ENCODE data around the gene CELF2.

Gene CELF2

DNA sequence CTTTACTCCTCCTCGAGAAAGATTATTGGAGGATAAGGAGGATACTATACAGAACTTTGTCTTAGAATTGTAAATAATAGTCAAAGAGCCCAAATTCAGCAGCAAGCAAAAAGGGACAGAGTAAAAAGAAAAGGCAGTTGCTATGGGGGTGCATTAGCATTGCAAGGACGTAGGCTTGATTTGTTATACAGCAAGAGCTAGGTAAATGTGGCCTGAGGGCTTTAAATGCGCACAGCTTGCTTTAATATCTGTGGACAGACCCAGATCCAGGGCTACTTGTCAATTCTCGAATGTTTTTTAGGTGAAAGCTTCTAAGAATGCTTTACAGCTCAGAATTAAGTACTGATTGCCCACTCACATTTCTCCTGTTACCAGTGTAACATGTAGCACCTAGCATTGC, 58.5 kb downstream of the CELF2 start:
- H3K9me3 ChIP-seq, result no peaks in the 10 kb centered on the region
- H3K27me3 ChIP-seq, result no peaks in the 10 kb centered on the region
- TF ChIP-seq, protein P1, sequence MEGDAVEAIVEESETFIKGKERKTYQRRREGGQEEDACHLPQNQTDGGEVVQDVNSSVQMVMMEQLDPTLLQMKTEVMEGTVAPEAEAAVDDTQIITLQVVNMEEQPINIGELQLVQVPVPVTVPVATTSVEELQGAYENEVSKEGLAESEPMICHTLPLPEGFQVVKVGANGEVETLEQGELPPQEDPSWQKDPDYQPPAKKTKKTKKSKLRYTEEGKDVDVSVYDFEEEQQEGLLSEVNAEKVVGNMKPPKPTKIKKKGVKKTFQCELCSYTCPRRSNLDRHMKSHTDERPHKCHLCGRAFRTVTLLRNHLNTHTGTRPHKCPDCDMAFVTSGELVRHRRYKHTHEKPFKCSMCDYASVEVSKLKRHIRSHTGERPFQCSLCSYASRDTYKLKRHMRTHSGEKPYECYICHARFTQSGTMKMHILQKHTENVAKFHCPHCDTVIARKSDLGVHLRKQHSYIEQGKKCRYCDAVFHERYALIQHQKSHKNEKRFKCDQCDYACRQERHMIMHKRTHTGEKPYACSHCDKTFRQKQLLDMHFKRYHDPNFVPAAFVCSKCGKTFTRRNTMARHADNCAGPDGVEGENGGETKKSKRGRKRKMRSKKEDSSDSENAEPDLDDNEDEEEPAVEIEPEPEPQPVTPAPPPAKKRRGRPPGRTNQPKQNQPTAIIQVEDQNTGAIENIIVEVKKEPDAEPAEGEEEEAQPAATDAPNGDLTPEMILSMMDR (IDR thresholded peaks at IDR 0.05), result no peak
- intact Hi-C loops (cut with DNase I; ENCODE audit: low total_unique reads), result no loop called here
- no peak for DNase-seq
- H3K4me3 ChIP-seq, result no peak overlapping the region
- H3K27ac ChIP-seq, result no peak overlapping the region
- H3K4me1 ChIP-seq, result peaks cover 0 to 35% (median 13%) of the 10 kb centered on the region in 4 donors
- H3K36me3 ChIP-seq, result no peaks in the 10 kb centered on the region

DNA sequence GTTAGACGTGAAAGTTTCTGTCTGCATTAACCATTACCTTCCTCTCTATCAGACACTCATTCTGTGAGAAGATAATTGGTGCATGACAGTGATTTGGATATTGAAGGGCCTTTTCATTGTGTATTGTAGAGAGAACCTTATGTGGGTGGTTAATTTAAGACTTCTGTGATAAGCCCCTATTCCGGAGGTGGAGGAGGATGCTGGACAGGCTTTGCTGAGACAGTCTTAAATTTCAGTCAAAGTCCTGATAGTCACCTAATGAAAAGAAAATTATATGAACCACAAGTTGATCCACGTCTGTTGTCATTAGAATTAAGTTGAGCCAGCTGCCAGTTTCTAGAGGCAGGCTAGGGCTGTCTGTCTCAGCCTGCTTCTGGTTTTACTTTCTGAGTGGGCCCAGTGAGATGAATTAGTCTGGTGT, 62.9 kb downstream of the CELF2 start:
- Histone ChIP-seq H3K27ac (peak overlapping the region in 1 of 2 donors; percentile 44), H3K4me3 (no peak overlapping the region), H3K9me3 (no peaks in the 10 kb centered on the region), H3K27me3 (no peaks in the 10 kb centered on the region), H3K4me1 (peaks cover 0 to 36% (median 9%) of the 10 kb centered on the region in 4 donors), H3K36me3 (no peaks in the 10 kb centered on the region)
- no peak for DNase-seq
- TF ChIP-seq, protein P1 (IDR thresholded peaks at IDR 0.05), result no peak
- intact Hi-C loops (cut with DNase I; ENCODE audit: low total_unique reads), result no loop called here

DNA sequence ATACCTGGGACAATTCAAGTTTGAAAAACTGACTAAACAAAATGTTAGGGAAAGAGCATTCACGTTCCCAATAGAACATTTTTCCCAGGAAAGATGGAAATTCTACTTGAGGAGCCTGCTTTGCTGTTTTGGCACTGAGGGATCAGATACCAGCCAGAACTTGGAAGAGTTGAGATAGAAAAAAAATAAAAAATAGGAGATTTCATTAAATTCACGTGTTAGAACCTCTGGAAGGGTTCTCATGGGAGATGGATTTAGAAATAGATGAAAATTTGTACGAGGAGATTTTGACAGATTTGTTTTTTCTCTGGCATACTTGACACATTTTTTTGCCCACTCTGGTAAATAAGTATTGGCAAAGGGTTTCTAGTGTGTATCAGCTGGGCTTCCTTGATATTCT, 63.7 kb downstream of the CELF2 start:
- Histone ChIP-seq H3K9me3 (no peaks in the 10 kb centered on the region), H3K27me3 (no peaks in the 10 kb centered on the region), H3K4me3 (no peak overlapping the region), H3K27ac (peak overlapping the region; percentile 35 to 44), H3K36me3 (no peaks in the 10 kb centered on the region), H3K4me1 (peaks cover 0 to 36% (median 9%) of the 10 kb centered on the region in 4 donors)
- intact Hi-C loops (cut with DNase I; ENCODE audit: low total_unique reads), result no loop called here
- no peak for DNase-seq
- TF ChIP-seq, protein P1 (IDR thresholded peaks at IDR 0.05), result no peak

DNA sequence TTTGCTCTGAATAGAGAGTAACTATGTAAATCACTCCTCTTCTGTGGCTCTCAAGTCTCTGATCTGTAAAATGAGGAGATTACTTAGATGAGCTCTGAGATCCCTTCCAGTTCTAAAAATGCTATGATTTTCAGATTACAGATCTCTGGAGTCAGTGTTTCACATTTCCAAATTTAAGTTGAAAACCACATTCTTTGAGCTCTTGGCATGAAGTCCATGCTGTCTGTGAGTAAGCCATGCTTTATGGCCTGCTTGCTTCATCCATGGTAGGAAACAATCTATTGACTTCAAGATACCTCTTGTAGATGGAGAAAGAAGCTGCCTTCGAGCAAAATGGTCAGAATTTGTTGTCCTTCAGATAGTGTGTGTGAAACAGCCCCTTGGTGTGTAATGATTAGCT, 64.9 kb downstream of the CELF2 start:
- DNase-seq, result no peak
- Histone ChIP-seq H3K4me3 (no peak overlapping the region), H3K9me3 (no peaks in the 10 kb centered on the region), H3K4me1 (peaks cover 0 to 36% (median 9%) of the 10 kb centered on the region in 4 donors), H3K36me3 (no peaks in the 10 kb centered on the region), H3K27ac (peak overlapping the region; percentile 26 to 44), H3K27me3 (no peaks in the 10 kb centered on the region)
- intact Hi-C loops (cut with DNase I; ENCODE audit: low total_unique reads), result no loop called here
- TF ChIP-seq, protein P1 (IDR thresholded peaks at IDR 0.05), result no peak

DNA sequence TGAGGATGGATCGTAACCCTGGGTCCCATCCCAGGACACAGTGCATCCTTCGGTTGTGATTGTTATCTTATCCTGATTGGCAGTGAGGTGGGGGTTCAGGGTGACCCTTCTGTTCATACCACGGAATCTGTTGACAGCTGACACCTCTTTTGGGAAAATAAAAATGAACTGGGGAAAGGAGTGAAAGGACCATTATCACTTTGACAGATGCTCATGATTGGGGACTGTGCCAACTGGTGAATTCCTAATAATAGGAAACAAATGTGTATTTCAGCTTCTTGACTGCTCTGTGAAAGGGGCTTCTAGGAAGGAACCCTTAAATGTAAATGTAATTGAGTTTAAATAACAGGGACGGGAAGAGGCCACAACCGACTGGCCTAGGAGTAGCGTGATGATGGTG, 65.4 kb downstream of the CELF2 start:
- TF ChIP-seq, protein P1 (IDR thresholded peaks at IDR 0.05), result no peak
- Histone ChIP-seq H3K4me1 (peaks cover 0 to 36% (median 9%) of the 10 kb centered on the region in 4 donors), H3K27ac (peak overlapping the region; percentile 26 to 44), H3K9me3 (no peaks in the 10 kb centered on the region), H3K36me3 (no peaks in the 10 kb centered on the region), H3K27me3 (no peaks in the 10 kb centered on the region), H3K4me3 (no peak overlapping the region)
- no peak for DNase-seq
- intact Hi-C loops (cut with DNase I; ENCODE audit: low total_unique reads), result no loop called here

DNA sequence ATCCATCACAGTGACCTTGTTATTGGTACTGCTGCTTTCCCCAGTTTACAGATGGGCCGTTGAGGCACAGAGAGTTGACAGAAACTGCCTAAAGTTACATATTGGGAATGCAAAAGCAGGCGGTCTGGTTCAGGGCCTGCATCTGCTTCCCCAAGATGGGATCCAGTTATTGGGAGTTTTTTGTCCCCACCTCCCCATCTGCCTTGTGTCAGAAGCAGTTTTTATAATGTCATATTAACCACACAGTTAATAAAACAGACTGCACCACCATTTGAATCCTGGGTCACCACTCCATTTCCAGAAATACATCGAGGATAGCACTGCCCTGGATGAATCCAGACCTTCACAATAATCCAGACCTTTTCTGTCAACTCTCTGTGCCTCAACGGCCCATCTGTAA, 67.9 kb downstream of the CELF2 start:
- DNase-seq, result no peak
- H3K4me1 ChIP-seq, result peaks cover 0 to 35% (median 9%) of the 10 kb centered on the region in 4 donors
- no peaks in the 10 kb centered on the region for H3K27me3 ChIP-seq
- no peaks in the 10 kb centered on the region for H3K9me3 ChIP-seq
- H3K36me3 ChIP-seq, result no peaks in the 10 kb centered on the region
- H3K27ac ChIP-seq, result no peak overlapping the region
- intact Hi-C loops (cut with DNase I; ENCODE audit: low total_unique reads), result no loop called here
- TF ChIP-seq, protein P1 (IDR thresholded peaks at IDR 0.05), result no peak
- no peak overlapping the region for H3K4me3 ChIP-seq
